Measurements from ENCODE around the gene UBE2Q1. TPM values are rescaled to one million over a fixed set of nuclear protein-coding genes. Genes with fewer than 3 reads are reported as not detected.
A peak's percentile ranks its signal among the peaks of the same experiment; 100 is the strongest.

The UBE2Q1 gene
- total RNA-seq, 2 experiments from 2014 or later: 84.4 to 87.4 TPM

GRCh38 chr1:154517661-154518060 is 40.8 kb downstream of the UBE2Q1 start:
- Mint-ChIP-seq H3K4me1 (peaks cover 3% of the 10 kb centered on the region), H3K9me3 (no peaks in the 10 kb centered on the region), H3K4me3 (no peak overlapping the region), H3K27ac (no peak overlapping the region), H3K36me3 (no peaks in the 10 kb centered on the region), H3K27me3 (no peaks in the 10 kb centered on the region)
- DNase-seq: no peak

GRCh38 chr1:154514066-154514553 is 44.4 kb downstream of the UBE2Q1 start:
- Mint-ChIP-seq H3K4me3 (no peak overlapping the region), H3K27ac (no peak overlapping the region), H3K36me3 (no peaks in the 10 kb centered on the region), H3K4me1 (no peaks in the 10 kb centered on the region), H3K27me3 (peaks cover 7% of the 10 kb centered on the region), H3K9me3 (no peaks in the 10 kb centered on the region)
- no peak for DNase-seq

- Mint-ChIP-seq H3K4me3 (no peak overlapping the region), H3K4me1 (no peaks in the 10 kb centered on the region), H3K9me3 (no peaks in the 10 kb centered on the region), H3K27me3 (peaks cover 11% of the 10 kb centered on the region), H3K36me3 (no peaks in the 10 kb centered on the region), H3K27ac (no peak overlapping the region)
- DNase-seq: no peak
These were observed 45.7 kb downstream of the UBE2Q1 start for GRCh38 chr1:154512760-154513159.

- no peaks in the 10 kb centered on the region for H3K9me3 Mint-ChIP-seq
- DNase-seq: no peak
- no peaks in the 10 kb centered on the region for H3K36me3 Mint-ChIP-seq
- H3K4me1 Mint-ChIP-seq: peaks cover 4% of the 10 kb centered on the region
- H3K27ac Mint-ChIP-seq: no peak overlapping the region
- no peak overlapping the region for H3K4me3 Mint-ChIP-seq
- peaks cover 76% of the 10 kb centered on the region for H3K27me3 Mint-ChIP-seq
These were observed 54.6 kb downstream of the UBE2Q1 start for GRCh38 chr1:154503898-154504297.

GRCh38 chr1:154502744-154503115 is 55.7 kb downstream of the UBE2Q1 start:
- H3K9me3 Mint-ChIP-seq: no peaks in the 10 kb centered on the region
- H3K4me1 Mint-ChIP-seq: peaks cover 4% of the 10 kb centered on the region
- DNase-seq: peak; percentile 12
- H3K27ac Mint-ChIP-seq: no peak overlapping the region
- no peaks in the 10 kb centered on the region for H3K36me3 Mint-ChIP-seq
- peak overlapping the region; percentile 51 for H3K4me3 Mint-ChIP-seq
- H3K27me3 Mint-ChIP-seq: peaks cover 71% of the 10 kb centered on the region

- Mint-ChIP-seq H3K9me3 (no peaks in the 10 kb centered on the region), H3K4me1 (peaks cover 6% of the 10 kb centered on the region), H3K27me3 (peaks cover 67% of the 10 kb centered on the region), H3K4me3 (peak within 1 kb of the TSS; percentile 51), H3K36me3 (no peaks in the 10 kb centered on the region), H3K27ac (no peak within 1 kb of the TSS)
- DNase-seq: peak; percentile 24
These were observed 56.3 kb downstream of the UBE2Q1 start, which contains the start of the genes SHE and TDRD10 for GRCh38 chr1:154502066-154502743. TSS of gene SHE (minus strand) at chr1:154502412. CDS start at chr1:154502026, 386 bp downstream. TSS of gene TDRD10 (plus strand) at chr1:154502219. CDS start at chr1:154506904, 4,685 bp downstream.

GRCh38 chr1:154501423-154502065 is 56.9 kb downstream of the UBE2Q1 start:
- Mint-ChIP-seq H3K27me3 (peaks cover 63% of the 10 kb centered on the region), H3K9me3 (no peaks in the 10 kb centered on the region), H3K4me1 (peaks cover 13% of the 10 kb centered on the region), H3K36me3 (no peaks in the 10 kb centered on the region), H3K27ac (no peak overlapping the region), H3K4me3 (no peak overlapping the region)
- DNase-seq: peak; percentile 10

GRCh38 chr1:154500533-154500932 is 57.9 kb downstream of the UBE2Q1 start:
- Mint-ChIP-seq H3K36me3 (no peaks in the 10 kb centered on the region), H3K27ac (no peak overlapping the region), H3K9me3 (no peaks in the 10 kb centered on the region), H3K4me1 (peaks cover 20% of the 10 kb centered on the region), H3K27me3 (peaks cover 55% of the 10 kb centered on the region), H3K4me3 (no peak overlapping the region)
- no peak for DNase-seq

GRCh38 chr1:154499446-154499845 is 59.0 kb downstream of the UBE2Q1 start:
- H3K4me1 Mint-ChIP-seq: peaks cover 22% of the 10 kb centered on the region
- no peaks in the 10 kb centered on the region for H3K9me3 Mint-ChIP-seq
- no peaks in the 10 kb centered on the region for H3K36me3 Mint-ChIP-seq
- DNase-seq: no peak
- no peak overlapping the region for H3K27ac Mint-ChIP-seq
- no peak overlapping the region for H3K4me3 Mint-ChIP-seq
- H3K27me3 Mint-ChIP-seq: peaks cover 48% of the 10 kb centered on the region

Other genes starting within 250 kb of the UBE2Q1 start
- not detected for gene AQP10, start 237.6 kb downstream of the UBE2Q1 start, total RNA-seq
- gene ATP8B2, start 233.1 kb downstream of the UBE2Q1 start, total RNA-seq: 10 to 100 TPM; 64.9 to 66.4 TPM
- gene IL6R, start 153.3 kb downstream of the UBE2Q1 start, total RNA-seq: 1 to 10 TPM; 2.3 to 2.4 TPM
- not detected for gene TDRD10, start 56.4 kb downstream of the UBE2Q1 start, total RNA-seq
- not detected for gene SHE, start 56.2 kb downstream of the UBE2Q1 start, total RNA-seq
- not detected for gene CHRNB2, start 9.1 kb upstream of the UBE2Q1 start, total RNA-seq
- 100 to 1,000 TPM; 256 TPM for gene ADAR, start 49.5 kb upstream of the UBE2Q1 start, total RNA-seq

Measured in activated naive CD8-positive, alpha-beta T cell treated with anti-CD3 and anti-CD28 coated beads for 36 hours (primary cell).